Gastrocnemius medialis (tissue), 4 donors: ENCODE results near the gene PFDN6.

ENCODE experiments used
- POLR2A ChIP-seq, 2 donors: fragments of 450-650 bp; IDR thresholded peaks; one replicate each; pipeline ENCODE4 v1.6.1; 2017; ENCODE audit warnings: antibody characterized with exemption in 2 of 2, mild to moderate bottlenecking in 2 of 2, moderate library complexity in 2 of 2
- TF ChIP-seq, protein P1 (sequence below), 5 experiments: fragments of 450-650 bp in 3 of 5; fragments of 200-600 bp in 2 of 5; sonication (generic) in 2 of 5; IDR thresholded peaks in 4 of 5; conservative IDR thresholded peaks in 1 of 5; 1 replicate in 4 of 5; 2 replicates in 1 of 5; pipeline ENCODE4 v1.5.1; 2016 to 2019; ENCODE audit warnings: antibody characterized with exemption in 5 of 5, mild to moderate bottlenecking in 3 of 5, moderate library complexity in 3 of 5

DNA sequence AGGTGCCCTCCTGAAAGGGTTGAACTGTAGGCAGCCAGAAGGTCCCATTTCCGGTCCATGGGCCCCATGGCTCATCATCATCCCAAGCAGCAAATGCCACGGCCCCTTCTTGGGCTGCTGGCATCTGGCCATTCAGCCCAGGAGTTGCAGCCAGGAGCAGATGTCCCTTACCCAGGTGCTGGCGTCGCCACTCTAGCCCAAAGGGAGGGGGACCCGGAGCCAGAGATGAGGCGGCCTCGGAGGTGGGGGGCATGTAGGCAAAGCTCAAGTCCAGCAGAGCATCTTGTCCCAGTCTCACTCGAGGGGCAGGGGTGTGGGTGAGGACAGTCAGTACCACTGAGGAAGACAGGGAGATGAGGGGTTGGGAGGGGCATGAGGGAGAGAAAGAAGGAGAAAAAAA lies 15.7 kb downstream of the PFDN6 start:
- TF ChIP-seq, protein P1, sequence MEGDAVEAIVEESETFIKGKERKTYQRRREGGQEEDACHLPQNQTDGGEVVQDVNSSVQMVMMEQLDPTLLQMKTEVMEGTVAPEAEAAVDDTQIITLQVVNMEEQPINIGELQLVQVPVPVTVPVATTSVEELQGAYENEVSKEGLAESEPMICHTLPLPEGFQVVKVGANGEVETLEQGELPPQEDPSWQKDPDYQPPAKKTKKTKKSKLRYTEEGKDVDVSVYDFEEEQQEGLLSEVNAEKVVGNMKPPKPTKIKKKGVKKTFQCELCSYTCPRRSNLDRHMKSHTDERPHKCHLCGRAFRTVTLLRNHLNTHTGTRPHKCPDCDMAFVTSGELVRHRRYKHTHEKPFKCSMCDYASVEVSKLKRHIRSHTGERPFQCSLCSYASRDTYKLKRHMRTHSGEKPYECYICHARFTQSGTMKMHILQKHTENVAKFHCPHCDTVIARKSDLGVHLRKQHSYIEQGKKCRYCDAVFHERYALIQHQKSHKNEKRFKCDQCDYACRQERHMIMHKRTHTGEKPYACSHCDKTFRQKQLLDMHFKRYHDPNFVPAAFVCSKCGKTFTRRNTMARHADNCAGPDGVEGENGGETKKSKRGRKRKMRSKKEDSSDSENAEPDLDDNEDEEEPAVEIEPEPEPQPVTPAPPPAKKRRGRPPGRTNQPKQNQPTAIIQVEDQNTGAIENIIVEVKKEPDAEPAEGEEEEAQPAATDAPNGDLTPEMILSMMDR (IDR thresholded peaks at IDR 0.05 in 4 of 5, conservative IDR thresholded peaks at IDR 0.05 in 1 of 5), result no peak
- no peak for TF ChIP-seq POLR2A (IDR thresholded peaks at IDR 0.05)
